ENCODE measurements around the gene PATL2.

GRCh38 chr15:44726136-44726535, 15.0 kb upstream of the PATL2 start:
- TF ChIP-seq POLR2A (IDR thresholded peaks at IDR 0.05) (no peak), POLR2AphosphoS5 (IDR thresholded peaks at IDR 0.05; ENCODE audit: insufficient read depth in 1 of 2, low read depth in 1 of 2) (no peak)
- TF ChIP-seq, protein P1, sequence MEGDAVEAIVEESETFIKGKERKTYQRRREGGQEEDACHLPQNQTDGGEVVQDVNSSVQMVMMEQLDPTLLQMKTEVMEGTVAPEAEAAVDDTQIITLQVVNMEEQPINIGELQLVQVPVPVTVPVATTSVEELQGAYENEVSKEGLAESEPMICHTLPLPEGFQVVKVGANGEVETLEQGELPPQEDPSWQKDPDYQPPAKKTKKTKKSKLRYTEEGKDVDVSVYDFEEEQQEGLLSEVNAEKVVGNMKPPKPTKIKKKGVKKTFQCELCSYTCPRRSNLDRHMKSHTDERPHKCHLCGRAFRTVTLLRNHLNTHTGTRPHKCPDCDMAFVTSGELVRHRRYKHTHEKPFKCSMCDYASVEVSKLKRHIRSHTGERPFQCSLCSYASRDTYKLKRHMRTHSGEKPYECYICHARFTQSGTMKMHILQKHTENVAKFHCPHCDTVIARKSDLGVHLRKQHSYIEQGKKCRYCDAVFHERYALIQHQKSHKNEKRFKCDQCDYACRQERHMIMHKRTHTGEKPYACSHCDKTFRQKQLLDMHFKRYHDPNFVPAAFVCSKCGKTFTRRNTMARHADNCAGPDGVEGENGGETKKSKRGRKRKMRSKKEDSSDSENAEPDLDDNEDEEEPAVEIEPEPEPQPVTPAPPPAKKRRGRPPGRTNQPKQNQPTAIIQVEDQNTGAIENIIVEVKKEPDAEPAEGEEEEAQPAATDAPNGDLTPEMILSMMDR (IDR thresholded peaks at IDR 0.05) = no peak

All from vagina (tissue), 2 donors.